Nephron progenitor cell (in vitro differentiated cells): ENCODE measurements around the gene PTCH2.
A peak's percentile ranks its signal among the peaks of the same experiment; 100 is the strongest.

Experiments
- DNase-seq: peaks from one replicate; pipeline ENCODE4 v3.0.0; 2021
- H3K27ac Mint-ChIP-seq: 2 replicates; pipeline ENCODE4 v1.8.0; 2021; ENCODE audit warnings: mild to moderate bottlenecking, moderate library complexity, mixed read lengths
- H3K27me3 Mint-ChIP-seq: 2 replicates; pipeline ENCODE4 v1.8.0; 2021; ENCODE audit warnings: mild to moderate bottlenecking, low read depth, mixed read lengths; ENCODE audit not compliant: poor library complexity
- H3K36me3 Mint-ChIP-seq: 2 replicates; pipeline ENCODE4 v1.8.0; 2021; ENCODE audit warnings: low read depth, mixed read lengths
- H3K4me1 Mint-ChIP-seq: 2 replicates; pipeline ENCODE4 v1.8.0; 2021; ENCODE audit warnings: mixed read lengths
- H3K4me3 Mint-ChIP-seq: 2 replicates; pipeline ENCODE4 v1.8.0; 2021; ENCODE audit warnings: mild to moderate bottlenecking, moderate library complexity, mixed read lengths
- H3K9me3 Mint-ChIP-seq: 2 replicates; pipeline ENCODE4 v1.8.0; 2021; ENCODE audit warnings: mild to moderate bottlenecking, moderate library complexity, mixed read lengths
- CTCF ChIP-seq: fragments of 200-600 bp; sonication (generic); IDR thresholded peaks from 2 replicates; pipeline ENCODE4 v1.5.0; 2021; ENCODE audit warnings: antibody characterized with exemption

PTCH2 gene

DNA sequence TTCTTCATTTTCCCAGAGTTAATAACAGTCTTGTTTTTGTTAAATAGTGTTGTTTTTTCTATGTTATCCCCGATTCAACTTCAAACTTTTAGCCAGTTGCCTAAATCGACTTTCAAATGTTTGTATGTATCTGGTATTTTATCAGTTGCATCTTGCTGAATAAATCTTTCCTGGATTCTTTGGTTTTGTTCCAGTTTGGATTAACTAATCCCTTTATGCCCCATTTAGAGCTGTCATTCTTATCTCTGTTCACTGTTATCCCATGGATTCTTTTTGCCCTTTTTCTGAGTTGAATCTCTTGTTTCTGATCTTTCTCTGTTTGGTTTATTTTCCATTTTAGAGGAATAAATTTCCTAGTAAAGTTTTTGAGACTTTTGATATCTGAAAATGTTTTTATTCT, 31.1 kb upstream of the PTCH2 start:
- H3K9me3 Mint-ChIP-seq: no peaks in the 10 kb centered on the region
- no peak overlapping the region for H3K4me3 Mint-ChIP-seq
- no peak for TF ChIP-seq CTCF

GRCh38 chr1:44870096-44870495, 27.0 kb upstream of the PTCH2 start:
- H3K27ac Mint-ChIP-seq: no peak overlapping the region
- H3K4me3 Mint-ChIP-seq: no peak overlapping the region
- no peaks in the 10 kb centered on the region for H3K9me3 Mint-ChIP-seq
- H3K27me3 Mint-ChIP-seq: no peaks in the 10 kb centered on the region
- DNase-seq: no peak
- H3K36me3 Mint-ChIP-seq: peaks cover 67% of the 10 kb centered on the region
- H3K4me1 Mint-ChIP-seq: no peaks in the 10 kb centered on the region
- no peak for TF ChIP-seq CTCF

More for the DNA sequence above, 31.1 kb upstream of the PTCH2 start:
- H3K27me3 Mint-ChIP-seq: no peaks in the 10 kb centered on the region
- H3K4me1 Mint-ChIP-seq: no peaks in the 10 kb centered on the region
- H3K27ac Mint-ChIP-seq: no peak overlapping the region
- no peak for DNase-seq
- peaks cover 68% of the 10 kb centered on the region for H3K36me3 Mint-ChIP-seq

DNA sequence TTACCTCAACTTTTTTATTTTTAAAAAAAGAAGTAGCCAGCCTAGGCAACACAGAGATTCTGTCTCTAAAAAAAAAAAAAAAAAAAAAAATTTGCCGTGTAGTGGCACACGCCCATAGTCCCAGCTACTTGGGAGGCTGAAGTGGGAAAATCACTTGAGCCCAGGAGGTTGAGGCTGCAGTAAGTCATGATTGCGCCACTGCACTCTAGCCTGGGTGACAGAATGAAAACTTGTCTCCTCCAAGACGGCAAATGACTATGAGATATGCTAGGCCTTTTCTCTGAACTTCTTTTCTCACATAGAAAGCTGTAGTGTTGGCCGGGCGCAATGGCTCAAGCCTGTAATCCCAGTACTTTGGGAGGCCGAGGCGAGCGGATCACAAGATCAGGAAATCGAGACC, 24.7 kb upstream of the PTCH2 start:
- TF ChIP-seq CTCF: no peak
- no peaks in the 10 kb centered on the region for H3K27me3 Mint-ChIP-seq
- no peak for DNase-seq
- no peak overlapping the region for H3K27ac Mint-ChIP-seq
- H3K36me3 Mint-ChIP-seq: peaks cover 53% of the 10 kb centered on the region
- no peaks in the 10 kb centered on the region for H3K4me1 Mint-ChIP-seq
- no peak overlapping the region for H3K4me3 Mint-ChIP-seq
- no peaks in the 10 kb centered on the region for H3K9me3 Mint-ChIP-seq

DNA sequence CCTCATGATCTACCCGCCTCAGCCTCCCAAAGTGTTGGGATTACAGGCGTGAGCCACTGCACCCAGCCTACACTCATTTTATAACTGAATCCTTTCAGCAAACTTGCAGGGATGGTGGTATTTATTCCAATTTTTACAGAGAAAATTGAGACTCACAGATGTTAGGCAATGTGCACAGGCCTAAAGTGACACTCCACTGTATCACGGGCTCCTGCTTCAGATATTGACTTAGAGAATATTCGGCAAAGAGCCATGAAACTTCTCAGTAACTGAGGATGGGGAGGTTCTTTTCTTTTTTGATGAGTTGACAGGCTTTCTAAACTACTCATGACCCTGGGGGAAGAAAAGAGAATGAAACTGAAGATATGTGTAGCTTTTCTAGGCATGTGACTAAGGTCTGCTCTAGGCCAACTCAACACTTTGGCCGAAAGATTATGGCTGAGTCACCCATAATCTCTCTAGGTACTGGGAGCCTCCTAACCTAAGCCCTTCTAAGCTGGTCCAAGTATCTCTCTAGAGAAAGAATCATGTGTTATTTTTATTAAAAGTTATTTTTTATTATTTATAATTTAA, 19.9 kb upstream of the PTCH2 start:
- Mint-ChIP-seq H3K4me3 (no peak overlapping the region), H3K36me3 (peaks cover 30% of the 10 kb centered on the region), H3K4me1 (no peaks in the 10 kb centered on the region), H3K9me3 (no peaks in the 10 kb centered on the region), H3K27ac (no peak overlapping the region), H3K27me3 (no peaks in the 10 kb centered on the region)
- TF ChIP-seq CTCF: no peak
- DNase-seq: no peak

- peaks cover 34% of the 10 kb centered on the region for H3K36me3 Mint-ChIP-seq
- peak overlapping the region; percentile 78 for H3K27ac Mint-ChIP-seq
- H3K4me3 Mint-ChIP-seq: no peak overlapping the region
- no peak for DNase-seq
- no peak for TF ChIP-seq CTCF
- no peaks in the 10 kb centered on the region for H3K4me1 Mint-ChIP-seq
- no peaks in the 10 kb centered on the region for H3K27me3 Mint-ChIP-seq
- no peaks in the 10 kb centered on the region for H3K9me3 Mint-ChIP-seq
Observed at GRCh38 chr1:44860891-44861425, 17.9 kb upstream of the PTCH2 start.

GRCh38 chr1:44860331-44860730, 17.3 kb upstream of the PTCH2 start:
- Mint-ChIP-seq H3K27me3 (no peaks in the 10 kb centered on the region), H3K4me3 (no peak overlapping the region), H3K27ac (no peak overlapping the region), H3K4me1 (no peaks in the 10 kb centered on the region), H3K9me3 (no peaks in the 10 kb centered on the region), H3K36me3 (peaks cover 35% of the 10 kb centered on the region)
- no peak for DNase-seq
- TF ChIP-seq CTCF: no peak
